NCI-H82 (cell line): ENCODE measurements around the gene SEPTIN3.

ENCODE experiments used
- DNase-seq: peaks from one replicate; lab custom pipeline; 2025; lab: John Stamatoyannopoulos, UW

The SEPTIN3 gene

GRCh38 chr22:42016111-42016510 lies 46.9 kb downstream of the SEPTIN3 start:
- no peak for DNase-seq

DNA sequence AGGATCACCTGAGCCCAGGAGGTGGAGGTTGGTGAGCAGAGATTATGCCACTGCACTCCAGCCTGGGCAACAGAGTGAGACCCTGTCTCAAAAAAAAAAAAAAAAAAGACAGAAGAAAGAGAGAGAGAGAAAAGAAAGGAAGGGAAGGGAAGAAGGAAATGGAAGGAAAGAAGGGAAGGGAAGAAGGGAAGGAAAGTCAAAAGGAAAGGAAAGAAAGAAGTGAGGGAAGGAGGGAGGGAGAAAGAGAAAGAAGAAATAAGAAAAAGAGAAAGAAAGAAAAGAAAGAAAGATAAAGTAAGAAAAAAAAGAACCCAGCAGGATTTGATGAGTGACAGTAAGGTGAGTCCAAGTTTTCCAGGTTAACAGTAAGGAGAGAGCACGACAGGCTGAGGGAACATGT lies 49.0 kb downstream of the SEPTIN3 start:
- no peak for DNase-seq
